Measurements from ENCODE around the gene ZCCHC2. TPM values are rescaled to one million over a fixed set of nuclear protein-coding genes. Genes with fewer than 3 reads are reported as not detected.

ZCCHC2 gene
- total and polyA plus RNA-seq, 8 donors: 3.9 to 76.5 (median 15.6) TPM

DNA sequence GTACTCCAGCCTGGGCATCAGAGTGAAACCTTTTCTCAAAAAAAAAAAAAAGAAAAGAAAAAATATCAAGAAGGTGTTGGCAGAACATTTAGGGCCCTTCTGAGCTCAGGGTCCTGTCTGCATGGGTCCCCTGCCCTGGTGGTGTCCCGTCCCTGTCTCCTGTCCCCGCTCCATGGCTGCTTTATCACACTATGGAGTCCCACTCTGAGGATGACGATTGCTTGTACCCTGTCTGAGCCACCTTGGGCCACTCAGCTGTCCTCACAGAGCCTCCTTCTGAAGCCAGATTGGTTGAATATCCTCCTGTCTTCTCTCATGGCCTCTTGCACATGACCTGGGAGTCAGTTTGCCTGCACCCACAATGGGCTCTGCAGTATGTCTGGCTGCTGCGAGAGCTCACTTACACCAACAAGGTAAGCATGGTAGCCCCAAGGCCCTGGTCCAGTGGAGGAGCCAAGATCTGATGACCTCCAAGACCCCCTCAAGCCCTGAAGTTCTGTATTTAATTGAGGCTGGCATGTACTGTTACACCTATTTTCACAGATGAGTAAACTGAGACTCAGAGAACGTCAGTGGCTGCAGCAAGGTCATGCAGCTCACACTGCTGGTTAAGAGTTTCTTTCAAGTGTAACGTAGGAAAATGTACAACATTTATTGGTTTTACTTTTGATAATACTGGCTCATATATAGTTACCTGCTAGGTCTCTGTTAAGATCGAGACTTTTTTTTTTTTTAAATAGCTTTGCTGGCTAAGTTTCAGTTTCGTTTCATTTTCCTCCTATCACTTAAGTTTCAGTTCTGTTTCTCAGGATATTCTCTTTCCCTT is 16.9 kb upstream of the ZCCHC2 start:
- TF ChIP-seq, protein P1, sequence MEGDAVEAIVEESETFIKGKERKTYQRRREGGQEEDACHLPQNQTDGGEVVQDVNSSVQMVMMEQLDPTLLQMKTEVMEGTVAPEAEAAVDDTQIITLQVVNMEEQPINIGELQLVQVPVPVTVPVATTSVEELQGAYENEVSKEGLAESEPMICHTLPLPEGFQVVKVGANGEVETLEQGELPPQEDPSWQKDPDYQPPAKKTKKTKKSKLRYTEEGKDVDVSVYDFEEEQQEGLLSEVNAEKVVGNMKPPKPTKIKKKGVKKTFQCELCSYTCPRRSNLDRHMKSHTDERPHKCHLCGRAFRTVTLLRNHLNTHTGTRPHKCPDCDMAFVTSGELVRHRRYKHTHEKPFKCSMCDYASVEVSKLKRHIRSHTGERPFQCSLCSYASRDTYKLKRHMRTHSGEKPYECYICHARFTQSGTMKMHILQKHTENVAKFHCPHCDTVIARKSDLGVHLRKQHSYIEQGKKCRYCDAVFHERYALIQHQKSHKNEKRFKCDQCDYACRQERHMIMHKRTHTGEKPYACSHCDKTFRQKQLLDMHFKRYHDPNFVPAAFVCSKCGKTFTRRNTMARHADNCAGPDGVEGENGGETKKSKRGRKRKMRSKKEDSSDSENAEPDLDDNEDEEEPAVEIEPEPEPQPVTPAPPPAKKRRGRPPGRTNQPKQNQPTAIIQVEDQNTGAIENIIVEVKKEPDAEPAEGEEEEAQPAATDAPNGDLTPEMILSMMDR (IDR thresholded peaks at IDR 0.05): peak in 1 of 7 experiments; percentile 1
- no peak for TF ChIP-seq POLR2A (IDR thresholded peaks at IDR 0.05)
- no peak for TF ChIP-seq EP300 (IDR thresholded peaks at IDR 0.05)
- WGBS, 5 donors: 46 to 57% (median 48%) methylated on average over 8 of the region's 8 CpGs
- Histone ChIP-seq H3K4me1 (peaks cover 5 to 8% (median 6%) of the 10 kb centered on the region in 4 donors), H3K27me3 (no peaks in the 10 kb centered on the region), H3K36me3 (no peaks in the 10 kb centered on the region), H3K4me3 (peak overlapping the region; percentile 38 to 44 (median 43)), H3K9me3 (no peaks in the 10 kb centered on the region), H3K27ac (peak overlapping the region; percentile 57 to 85 (median 67))
- intact Hi-C loops (cut with DNase I; ENCODE audit: low total_unique reads): no loop called here
- DNase-seq: peak in 1 of 2 donors; percentile 63

DNA sequence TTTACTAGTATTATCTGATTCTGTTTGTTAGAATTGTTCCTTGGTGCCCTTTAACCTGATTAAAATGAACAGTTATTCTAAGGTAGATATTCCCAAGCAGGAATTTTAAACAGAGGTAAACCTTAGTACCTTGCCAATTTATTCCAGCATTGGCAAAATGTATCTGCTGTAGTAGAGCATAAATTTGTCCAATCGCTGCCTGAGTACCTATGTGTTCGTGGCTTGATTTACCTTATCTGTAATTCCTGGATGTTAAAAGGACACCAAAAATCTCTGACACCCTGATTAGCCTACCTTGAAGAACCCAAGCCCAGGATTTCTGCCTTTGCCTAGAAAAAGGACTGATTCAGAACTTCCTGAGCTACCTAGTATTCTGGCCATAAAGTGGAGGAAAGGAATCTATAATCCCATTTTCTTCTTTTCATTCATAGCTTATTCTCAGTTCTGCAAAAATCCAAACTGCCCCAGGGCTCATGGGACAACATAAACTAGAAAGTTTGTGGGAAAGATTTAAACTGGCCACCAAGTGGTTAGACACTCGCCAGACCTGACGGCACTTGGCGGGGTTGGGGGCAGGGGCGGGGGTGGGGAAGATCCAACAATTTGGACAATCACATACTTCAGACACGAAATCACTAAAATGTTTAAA is 16.2 kb upstream of the ZCCHC2 start:
- TF ChIP-seq EP300 (IDR thresholded peaks at IDR 0.05): no peak
- TF ChIP-seq POLR2AphosphoS5 (IDR thresholded peaks at IDR 0.05): no peak
- TF ChIP-seq, protein P1 (IDR thresholded peaks at IDR 0.05): no peak
- TF ChIP-seq POLR2A (IDR thresholded peaks at IDR 0.05): no peak
- H3K36me3 ChIP-seq: no peaks in the 10 kb centered on the region
- H3K4me3 ChIP-seq: peak overlapping the region; percentile 38 to 44 (median 43)
- no peaks in the 10 kb centered on the region for H3K27me3 ChIP-seq
- intact Hi-C loops (cut with DNase I; ENCODE audit: low total_unique reads): no loop called here
- WGBS, 5 donors: 41 to 59% (median 53%) methylated on average over 7 of the region's 7 CpGs
- H3K4me1 ChIP-seq: peaks cover 5 to 8% (median 6%) of the 10 kb centered on the region in 4 donors
- peaks cover 0 to 5% (median under 1%) of the 10 kb centered on the region in 4 donors for H3K9me3 ChIP-seq
- H3K27ac ChIP-seq: peak overlapping the region in 4 of 5 donors; percentile 62 to 85 (median 68)
- no peak for DNase-seq

DNA sequence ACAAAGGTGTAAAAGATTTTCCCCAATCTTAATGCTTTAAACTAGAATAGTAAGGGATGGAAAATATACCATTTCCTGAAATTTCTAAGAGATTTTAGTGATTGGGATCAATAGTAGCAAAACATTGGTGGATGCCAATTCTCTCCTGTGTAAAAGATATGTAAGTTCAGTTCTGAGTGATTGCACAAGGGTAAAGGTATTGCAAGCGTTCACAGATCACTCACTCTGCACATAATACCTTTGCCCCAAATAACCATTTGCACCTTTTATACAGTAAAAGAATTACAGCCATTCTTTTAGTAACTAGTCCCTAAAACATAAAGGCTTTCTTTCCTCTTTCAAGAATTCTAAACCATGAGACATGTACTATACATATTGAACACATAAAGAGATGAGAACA is 13.0 kb upstream of the ZCCHC2 start:
- WGBS, 5 donors: 51 to 85% (median 64%) methylated on average over 1 of the region's 1 CpG
- TF ChIP-seq EP300 (IDR thresholded peaks at IDR 0.05): no peak
- TF ChIP-seq POLR2AphosphoS5 (IDR thresholded peaks at IDR 0.05): no peak
- TF ChIP-seq POLR2A (IDR thresholded peaks at IDR 0.05): no peak
- TF ChIP-seq, protein P1 (IDR thresholded peaks at IDR 0.05): no peak

DNA sequence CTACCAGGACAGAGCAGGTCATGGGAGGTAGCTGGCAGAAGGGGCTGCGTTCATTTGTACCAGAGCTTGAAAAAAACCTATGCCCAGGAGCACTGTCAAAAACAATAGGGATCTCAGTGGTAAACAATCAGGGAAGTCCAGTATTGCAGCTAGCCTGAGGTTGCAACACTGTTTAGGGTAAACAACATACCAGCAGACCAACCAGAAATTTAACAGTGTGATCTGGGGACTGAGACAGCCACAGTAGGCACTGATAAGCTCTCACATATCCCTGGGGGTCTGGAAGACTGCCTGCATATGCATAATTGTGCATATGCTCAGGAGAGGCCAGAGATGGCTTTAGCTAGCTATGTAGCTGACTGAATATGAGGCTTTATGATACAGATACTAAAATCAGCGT is 12.0 kb upstream of the ZCCHC2 start:
- no peak for DNase-seq
- peaks cover 5 to 38% (median 24%) of the 10 kb centered on the region in 4 donors for H3K9me3 ChIP-seq
- no peaks in the 10 kb centered on the region for H3K27me3 ChIP-seq
- no peak overlapping the region for H3K4me3 ChIP-seq
- 84 to 98% (median 95%) methylated on average over 2 of the region's 2 CpGs for WGBS, 5 donors
- intact Hi-C loops (cut with DNase I; ENCODE audit: low total_unique reads): loop anchor here (10.0 kb wide), 1 partner anchor 76 kb away; no protein-coding TSS in a partner anchor
- peaks cover 2 to 4% (median 3%) of the 10 kb centered on the region in 4 donors for H3K4me1 ChIP-seq
- no peaks in the 10 kb centered on the region for H3K36me3 ChIP-seq
- no peak overlapping the region for H3K27ac ChIP-seq
- TF ChIP-seq POLR2A (IDR thresholded peaks at IDR 0.05) (no peak), POLR2AphosphoS5 (IDR thresholded peaks at IDR 0.05) (no peak), EP300 (IDR thresholded peaks at IDR 0.05) (no peak)
- TF ChIP-seq, protein P1 (IDR thresholded peaks at IDR 0.05): no peak

More for the DNA sequence above, 13.0 kb upstream of the ZCCHC2 start:
- intact Hi-C loops (cut with DNase I; ENCODE audit: low total_unique reads): loop anchor here (10.0 kb wide), 1 partner anchor 75 kb away; no protein-coding TSS in a partner anchor
- no peaks in the 10 kb centered on the region for H3K27me3 ChIP-seq
- no peak overlapping the region for H3K4me3 ChIP-seq
- H3K4me1 ChIP-seq: peaks cover 5 to 8% (median 6%) of the 10 kb centered on the region in 4 donors
- no peak overlapping the region for H3K27ac ChIP-seq
- peaks cover 5 to 33% (median 24%) of the 10 kb centered on the region in 4 donors for H3K9me3 ChIP-seq
- H3K36me3 ChIP-seq: no peaks in the 10 kb centered on the region
- no peak for DNase-seq
